OCI-LY1 (cell line): Measurements from ENCODE around the gene DEXI.

Experiments
- H2AFZ ChIP-seq: fragments of 200-600 bp; sonication (generic), shearing (Covaris generic); 2 replicates; pipeline ENCODE4 v1.6.0; 2014; ENCODE audit warnings: antibody characterized with exemption, mild to moderate bottlenecking, low read length
- H3F3A ChIP-seq: fragments of 200-600 bp; sonication (generic), shearing (Covaris generic); 2 replicates; pipeline ENCODE4 v1.6.0; 2014; ENCODE audit warnings: mild to moderate bottlenecking, antibody characterized with exemption, low read length, moderate library complexity; ENCODE audit not compliant: insufficient read depth
- H3K27ac ChIP-seq: fragments of 200-600 bp; sonication (generic); 2 replicates; pipeline ENCODE4 v1.5.1; 2014; ENCODE audit warnings: low read length, mixed run types, mild to moderate bottlenecking, low read depth; ENCODE audit not compliant: poor library complexity, severe bottlenecking
- H3K27me3 ChIP-seq: fragments of 200-600 bp; sonication (generic); 2 replicates; pipeline ENCODE4 v1.6.0; 2014; ENCODE audit warnings: antibody characterized with exemption, mild to moderate bottlenecking, low read length, moderate library complexity; ENCODE audit not compliant: insufficient read depth
- H3K36me3 ChIP-seq: fragments of 200-600 bp; sonication (generic); 2 replicates; pipeline ENCODE4 v1.6.1; 2014; ENCODE audit warnings: mild to moderate bottlenecking, antibody characterized with exemption, low read length, moderate library complexity, mixed read lengths; ENCODE audit not compliant: insufficient read depth
- H3K4me1 ChIP-seq: fragments of 200-600 bp; sonication (generic); 2 replicates; pipeline ENCODE4 v1.5.1; 2014; ENCODE audit warnings: mild to moderate bottlenecking, low read length, moderate library complexity; ENCODE audit not compliant: insufficient read depth, severe bottlenecking
- H3K4me2 ChIP-seq: fragments of 200-600 bp; sonication (generic), shearing (Covaris generic); 2 replicates; pipeline ENCODE4 v1.6.1; 2014; ENCODE audit warnings: low read length
- H3K4me3 ChIP-seq: fragments of 200-600 bp; sonication (generic); 2 replicates; pipeline ENCODE4 v1.5.1; 2014; ENCODE audit warnings: low read length, low read depth, mild to moderate bottlenecking, mixed read lengths; ENCODE audit not compliant: poor library complexity, severe bottlenecking
- H3K79me2 ChIP-seq: fragments of 200-600 bp; shearing (Covaris generic); 2 replicates; pipeline ENCODE4 v1.6.1; 2016; ENCODE audit warnings: mixed run types, low read length, mixed read lengths; ENCODE audit not compliant: insufficient read depth
- H3K9ac ChIP-seq: fragments of 200-600 bp; sonication (generic), shearing (Covaris generic); 2 replicates; pipeline ENCODE4 v1.6.1; 2014; ENCODE audit warnings: mild to moderate bottlenecking, low read length, mixed read lengths
- H3K9me2 ChIP-seq: fragments of 200-600 bp; sonication (generic), shearing (Covaris generic); 2 replicates; pipeline ENCODE4 v1.6.1; 2014; ENCODE audit warnings: low read depth, mild to moderate bottlenecking, low read length, mixed read lengths
- H3K9me3 ChIP-seq: fragments of 200-600 bp; shearing (Covaris generic); 2 replicates; pipeline ENCODE4 v1.6.1; 2014; ENCODE audit warnings: low read length, mixed read lengths
- H4K20me1 ChIP-seq: fragments of 200-600 bp; sonication (generic), shearing (Covaris generic); 2 replicates; pipeline ENCODE4 v1.6.0; 2016; ENCODE audit warnings: mild to moderate bottlenecking, low read length; ENCODE audit not compliant: insufficient read depth
- EZH2 ChIP-seq: fragments of 200-600 bp; sonication (generic), shearing (Covaris generic); IDR thresholded peaks from 2 replicates; pipeline ENCODE4 v1.8.0; 2017; ENCODE audit warnings: borderline replicate concordance, mixed run types, mild to moderate bottlenecking, antibody characterized with exemption, low read length, moderate library complexity, mixed read lengths
- TF ChIP-seq, protein P1 (sequence below): fragments of 200-600 bp; sonication (generic), shearing (Covaris generic); IDR thresholded peaks from 2 replicates; pipeline ENCODE4 v1.5.1; 2017; ENCODE audit warnings: mild to moderate bottlenecking, antibody characterized with exemption, low read length, moderate library complexity, mixed read lengths

Gene DEXI

GRCh38 chr16:10938796-10939648, 3.2 kb downstream of the DEXI start:
- no peaks in the 10 kb centered on the region for H4K20me1 ChIP-seq
- 0 out of 2 replicates have a peak overlapping the region, but pooled peaks have one; percentile 86 for H3K4me2 ChIP-seq
- TF ChIP-seq, protein P1, sequence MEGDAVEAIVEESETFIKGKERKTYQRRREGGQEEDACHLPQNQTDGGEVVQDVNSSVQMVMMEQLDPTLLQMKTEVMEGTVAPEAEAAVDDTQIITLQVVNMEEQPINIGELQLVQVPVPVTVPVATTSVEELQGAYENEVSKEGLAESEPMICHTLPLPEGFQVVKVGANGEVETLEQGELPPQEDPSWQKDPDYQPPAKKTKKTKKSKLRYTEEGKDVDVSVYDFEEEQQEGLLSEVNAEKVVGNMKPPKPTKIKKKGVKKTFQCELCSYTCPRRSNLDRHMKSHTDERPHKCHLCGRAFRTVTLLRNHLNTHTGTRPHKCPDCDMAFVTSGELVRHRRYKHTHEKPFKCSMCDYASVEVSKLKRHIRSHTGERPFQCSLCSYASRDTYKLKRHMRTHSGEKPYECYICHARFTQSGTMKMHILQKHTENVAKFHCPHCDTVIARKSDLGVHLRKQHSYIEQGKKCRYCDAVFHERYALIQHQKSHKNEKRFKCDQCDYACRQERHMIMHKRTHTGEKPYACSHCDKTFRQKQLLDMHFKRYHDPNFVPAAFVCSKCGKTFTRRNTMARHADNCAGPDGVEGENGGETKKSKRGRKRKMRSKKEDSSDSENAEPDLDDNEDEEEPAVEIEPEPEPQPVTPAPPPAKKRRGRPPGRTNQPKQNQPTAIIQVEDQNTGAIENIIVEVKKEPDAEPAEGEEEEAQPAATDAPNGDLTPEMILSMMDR: no peak
- no peak for TF ChIP-seq EZH2
- H3K9me2 ChIP-seq: no peaks in the 10 kb centered on the region
- no peak overlapping the region for H3K27ac ChIP-seq
- H3K4me1 ChIP-seq: peaks cover 43% of the 10 kb centered on the region
- no peak overlapping the region for H3K4me3 ChIP-seq
- no peaks in the 10 kb centered on the region for H3K27me3 ChIP-seq
- no peaks in the 10 kb centered on the region for H3K79me2 ChIP-seq
- H3K36me3 ChIP-seq: peaks cover 16% of the 10 kb centered on the region; the same call in 1 of the 2 replicates
- H3K9ac ChIP-seq: no peak overlapping the region
- no peak overlapping the region for H2AFZ ChIP-seq
- H3K9me3 ChIP-seq: no peaks in the 10 kb centered on the region
- no peaks in the 10 kb centered on the region for H3F3A ChIP-seq

DNA sequence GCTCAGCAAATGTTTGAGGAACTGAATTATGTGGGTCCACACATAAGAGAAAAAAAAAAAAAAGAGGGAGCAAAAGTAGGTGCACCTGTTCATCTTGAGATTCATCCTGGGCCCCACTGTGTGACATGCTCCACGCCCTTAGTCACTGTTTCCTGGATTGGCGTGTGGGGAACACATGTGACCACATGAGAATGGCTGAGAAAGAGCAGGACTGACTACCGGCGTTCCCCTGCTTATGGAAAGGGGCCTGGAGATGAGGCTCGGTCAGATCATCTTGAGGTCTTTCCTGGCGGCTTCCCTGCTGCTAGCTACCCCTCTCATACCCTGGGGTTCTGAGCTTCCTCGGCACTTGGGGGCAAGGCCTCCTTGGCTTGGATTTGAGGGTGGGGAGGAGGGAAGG, 3.9 kb downstream of the DEXI start:
- Histone ChIP-seq H4K20me1 (no peaks in the 10 kb centered on the region), H3K9me3 (no peaks in the 10 kb centered on the region), H3K4me2 (no peak overlapping the region), H3K79me2 (no peaks in the 10 kb centered on the region), H3K9ac (no peak overlapping the region), H3K9me2 (no peaks in the 10 kb centered on the region), H3K4me1 (peaks cover 36% of the 10 kb centered on the region), H3F3A (no peaks in the 10 kb centered on the region), H3K4me3 (no peak overlapping the region), H3K27me3 (no peaks in the 10 kb centered on the region), H2AFZ (no peak overlapping the region), H3K36me3 (peaks cover 22% of the 10 kb centered on the region), H3K27ac (no peak overlapping the region)
- TF ChIP-seq EZH2: no peak
- TF ChIP-seq, protein P1: no peak

DNA sequence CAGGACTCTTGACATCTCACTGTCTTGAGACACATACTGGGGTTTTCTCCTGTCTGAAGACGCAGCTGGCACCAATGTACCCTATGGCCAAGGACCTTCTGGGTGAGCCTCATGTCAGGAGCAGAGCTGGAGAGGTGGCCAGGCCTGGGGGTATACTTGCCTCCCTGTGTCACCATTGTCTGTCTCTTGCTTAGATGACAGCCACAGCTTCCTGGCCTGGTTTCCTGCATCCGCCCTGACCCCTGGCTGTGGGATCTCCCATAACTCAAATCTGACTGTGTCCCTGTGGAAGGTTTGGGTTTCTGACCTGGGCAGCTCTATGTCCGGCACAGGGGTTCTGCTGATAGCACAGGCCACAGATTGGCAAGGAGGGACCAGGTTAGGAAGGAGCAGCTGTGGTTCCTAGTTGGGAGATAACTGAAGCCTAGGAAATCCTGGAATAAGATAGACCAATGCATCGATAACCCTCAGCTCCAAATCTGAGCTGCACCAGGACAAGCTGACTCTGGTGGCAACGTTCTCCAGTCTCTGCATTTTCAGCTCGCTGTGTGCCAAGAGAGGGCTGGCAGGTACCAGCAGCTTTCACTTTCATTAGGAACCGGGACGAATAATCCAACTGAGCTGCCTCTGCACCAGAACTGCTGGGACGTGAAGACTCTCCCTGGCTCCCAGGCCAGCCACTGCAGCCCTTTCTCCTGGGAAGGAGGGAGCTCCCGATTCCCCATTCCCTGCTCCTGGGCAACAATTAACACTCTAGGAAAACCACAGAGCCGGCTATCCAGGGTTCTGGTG, 5.0 kb downstream of the DEXI start:
- H3K79me2 ChIP-seq: no peaks in the 10 kb centered on the region
- H3K9ac ChIP-seq: no peak overlapping the region
- H3K4me1 ChIP-seq: peaks cover 28% of the 10 kb centered on the region
- no peaks in the 10 kb centered on the region for H3K9me2 ChIP-seq
- peaks cover 28% of the 10 kb centered on the region for H3K36me3 ChIP-seq
- H3K27ac ChIP-seq: no peak overlapping the region
- no peak overlapping the region for H3K4me2 ChIP-seq
- H4K20me1 ChIP-seq: no peaks in the 10 kb centered on the region
- H3K27me3 ChIP-seq: no peaks in the 10 kb centered on the region; the same call in 1 of the 2 replicates
- no peak overlapping the region for H2AFZ ChIP-seq
- TF ChIP-seq EZH2: no peak
- TF ChIP-seq, protein P1: no peak
- no peak overlapping the region for H3K4me3 ChIP-seq
- H3F3A ChIP-seq: no peaks in the 10 kb centered on the region
- no peaks in the 10 kb centered on the region for H3K9me3 ChIP-seq
